Activated CD4-positive, alpha-beta memory T cell treated with anti-CD3 and anti-CD28 coated beads, Interleukin-2, amount 10 ng/mL, durations not matched to agents 7 days and 5 days (primary cell): ENCODE results near the gene MAP2K1. TPM values are rescaled to one million over a fixed set of nuclear protein-coding genes. Genes with fewer than 3 reads are reported as not detected.
"Not testable (repeated sequence)": the region's sequence is repeated elsewhere in the genome, so short reads cannot be mapped to it uniquely, and the experiment has no call there.

ENCODE experiments used
- CTCF ChIA-PET: fragments of 350-600 bp; sonication (Branson Sonifier 250); formaldehyde crosslinking; loops from one replicate; lab custom pipeline; 2021; ENCODE audit warnings: antibody characterized with exemption, inconsistent platforms; lab: Charles Lee
- POLR2A ChIA-PET: fragments of 350-600 bp; sonication (Branson Sonifier 250); formaldehyde crosslinking; loops from one replicate; lab custom pipeline; 2021; ENCODE audit warnings: antibody characterized with exemption; lab: Charles Lee
- DNase-seq: peaks from one replicate; pipeline ENCODE4 v3.0.0-alpha.2; 2020
- H3K27ac Mint-ChIP-seq: one replicate; pipeline ENCODE4 v1.8.0; 2021; ENCODE audit warnings: mild to moderate bottlenecking, mixed read lengths
- H3K27me3 Mint-ChIP-seq: one replicate; pipeline ENCODE4 v1.8.0; 2021; ENCODE audit warnings: mixed read lengths
- H3K36me3 Mint-ChIP-seq: one replicate; pipeline ENCODE4 v1.8.0; 2021; ENCODE audit warnings: low read depth, mixed read lengths
- H3K4me1 Mint-ChIP-seq: one replicate; pipeline ENCODE4 v1.8.0; 2021; ENCODE audit warnings: mixed read lengths
- H3K4me3 Mint-ChIP-seq: one replicate; pipeline ENCODE4 v1.8.0; 2021; ENCODE audit warnings: mild to moderate bottlenecking, mixed read lengths
- H3K9me3 Mint-ChIP-seq: one replicate; pipeline ENCODE4 v1.8.0; 2021; ENCODE audit warnings: mixed read lengths
- total RNA-seq, 2 experiments: library from RNA; stranded (reverse); gene quantifications; one replicate each; pipeline ENCODE4 v1.2.3, GENCODE V29; 2021

MAP2K1 gene
- 10 to 100 TPM; 87.6 to 89.0 TPM for total RNA-seq

DNA sequence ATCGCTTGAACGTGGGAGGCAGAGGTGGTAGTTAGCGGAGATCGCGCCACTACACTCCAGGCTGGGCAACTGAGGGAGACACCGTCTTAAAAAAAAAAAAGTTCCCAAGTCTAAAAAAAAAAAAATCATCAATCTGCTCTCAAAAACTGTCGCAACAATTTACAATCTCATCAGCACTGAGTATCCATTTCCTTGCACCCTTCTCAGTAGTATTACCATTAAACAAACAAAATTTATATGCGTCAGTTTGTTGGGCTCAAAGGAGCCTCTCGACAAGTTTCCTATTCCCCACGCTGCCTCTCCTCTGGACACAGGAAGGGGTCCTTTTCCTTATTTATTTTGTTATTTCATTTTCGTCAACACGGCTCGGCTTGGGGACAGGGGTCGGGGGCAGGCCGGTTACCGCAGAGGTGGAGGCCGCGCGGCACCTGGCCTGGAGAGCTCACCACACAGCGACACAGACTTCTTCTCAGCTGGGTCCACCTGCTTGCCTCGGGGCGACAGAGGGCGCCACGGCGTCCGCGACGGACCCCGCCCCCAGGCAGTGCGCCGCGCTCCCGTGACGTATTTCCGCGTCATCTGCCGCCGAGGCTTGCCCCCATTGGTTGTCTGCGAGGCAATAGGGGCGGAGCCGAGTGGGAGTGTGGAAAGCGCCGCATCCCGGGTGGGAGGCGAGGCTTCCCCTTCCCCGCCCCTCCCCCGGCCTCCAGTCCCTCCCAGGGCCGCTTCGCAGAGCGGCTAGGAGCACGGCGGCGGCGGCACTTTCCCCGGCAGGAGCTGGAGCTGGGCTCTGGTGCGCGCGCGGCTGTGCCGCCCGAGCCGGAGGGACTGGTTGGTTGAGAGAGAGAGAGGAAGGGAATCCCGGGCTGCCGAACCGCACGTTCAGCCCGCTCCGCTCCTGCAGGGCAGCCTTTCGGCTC, at the start of gene MAP2K1:
Gene MAP2K1 (plus strand): TSS at position 709 of the 920 bp plus-strand sequence. CDS start 436 bp downstream, outside the sequence.
- ChIA-PET CTCF (interaction anchor here (0.6 to 7.7 kb wide), 27 partner anchors 9 to 119 kb away, joined by 3 to 127 read pairs (median 4); partner anchors contain the start of genes RPL4, SNAPC5 and ZWILCH), POLR2A (interaction anchor here (1.0 to 7.0 kb wide), 8 partner anchors 16 to 334 kb away, joined by 3 to 110 read pairs (median 15); partner anchors contain the start of genes DIS3L, RPL4, SNAPC5 and TIPIN)
- Mint-ChIP-seq H3K27me3 (no peaks in the 10 kb centered on the region), H3K4me3 (peak within 1 kb of the TSS; percentile 98), H3K27ac (peak within 1 kb of the TSS; percentile 97), H3K4me1 (peaks cover 50% of the 10 kb centered on the region), H3K9me3 (no peaks in the 10 kb centered on the region), H3K36me3 (peaks cover 27% of the 10 kb centered on the region)
- peak; percentile 99 for DNase-seq

DNA sequence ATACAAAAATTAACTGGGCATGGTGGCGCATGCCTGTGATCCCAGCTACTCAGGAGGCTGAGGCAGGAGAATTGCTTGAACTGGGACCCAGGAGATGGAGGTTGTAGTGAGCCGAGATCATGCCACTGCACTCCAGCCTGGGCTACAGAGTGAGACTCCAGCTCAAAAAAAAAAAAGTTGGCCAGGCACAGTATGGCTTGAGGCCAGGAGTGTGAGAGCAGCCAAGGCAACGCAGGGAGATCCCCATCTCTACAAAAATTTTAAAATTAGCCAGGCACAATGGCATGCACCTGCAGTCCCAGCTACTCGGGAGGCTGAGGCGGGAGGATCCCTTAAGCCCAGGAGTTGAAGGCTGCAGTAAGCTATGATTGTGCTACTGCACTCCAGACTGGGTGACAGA, 38.2 kb upstream of the MAP2K1 start:
- CTCF ChIA-PET: interaction anchor here (2.7 kb wide), 1 partner anchor 150 kb away, joined by 7 read pairs; no protein-coding TSS in a partner anchor
- peaks cover 13% of the 10 kb centered on the region for H3K4me1 Mint-ChIP-seq
- H3K9me3 Mint-ChIP-seq, POLR2A ChIA-PET, DNase-seq, H3K27me3 Mint-ChIP-seq, H3K4me3 Mint-ChIP-seq, H3K27ac Mint-ChIP-seq: not testable (repeated sequence)
- H3K36me3 Mint-ChIP-seq: peaks cover 52% of the 10 kb centered on the region

DNA sequence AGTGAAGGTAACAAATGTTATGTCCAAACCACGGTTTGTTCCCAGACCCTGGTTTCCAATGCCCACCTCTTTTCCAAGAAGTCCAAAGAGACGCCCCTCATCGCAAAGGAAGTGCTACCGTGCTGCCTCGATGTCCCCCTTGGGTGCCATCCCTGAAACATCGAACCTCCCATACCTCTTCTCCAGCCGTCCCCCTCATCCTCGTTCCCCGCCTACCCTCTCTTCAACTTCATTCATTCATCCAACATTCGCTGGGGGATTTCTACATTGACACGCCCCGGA, 30.7 kb upstream of the MAP2K1 start:
- Mint-ChIP-seq H3K27ac (peak overlapping the region; percentile 93), H3K27me3 (no peaks in the 10 kb centered on the region), H3K4me3 (peak overlapping the region; percentile 93), H3K36me3 (peaks cover 31% of the 10 kb centered on the region), H3K9me3 (no peaks in the 10 kb centered on the region), H3K4me1 (peaks cover 37% of the 10 kb centered on the region)
- DNase-seq: no peak
- POLR2A ChIA-PET: interaction anchor here (1.0 to 4.3 kb wide), 8 partner anchors 11 to 1052 kb away, joined by 3 to 55 read pairs (median 24); partner anchors contain the start of genes DIS3L, MAP2K1, RNU5B-1 and RPL4
- CTCF ChIA-PET: interaction anchor here (0.7 to 5.6 kb wide), 4 partner anchors 30 to 143 kb away, joined by 3 to 74 read pairs (median 4); partner anchors contain the start of genes MAP2K1 and SNAPC5

DNA sequence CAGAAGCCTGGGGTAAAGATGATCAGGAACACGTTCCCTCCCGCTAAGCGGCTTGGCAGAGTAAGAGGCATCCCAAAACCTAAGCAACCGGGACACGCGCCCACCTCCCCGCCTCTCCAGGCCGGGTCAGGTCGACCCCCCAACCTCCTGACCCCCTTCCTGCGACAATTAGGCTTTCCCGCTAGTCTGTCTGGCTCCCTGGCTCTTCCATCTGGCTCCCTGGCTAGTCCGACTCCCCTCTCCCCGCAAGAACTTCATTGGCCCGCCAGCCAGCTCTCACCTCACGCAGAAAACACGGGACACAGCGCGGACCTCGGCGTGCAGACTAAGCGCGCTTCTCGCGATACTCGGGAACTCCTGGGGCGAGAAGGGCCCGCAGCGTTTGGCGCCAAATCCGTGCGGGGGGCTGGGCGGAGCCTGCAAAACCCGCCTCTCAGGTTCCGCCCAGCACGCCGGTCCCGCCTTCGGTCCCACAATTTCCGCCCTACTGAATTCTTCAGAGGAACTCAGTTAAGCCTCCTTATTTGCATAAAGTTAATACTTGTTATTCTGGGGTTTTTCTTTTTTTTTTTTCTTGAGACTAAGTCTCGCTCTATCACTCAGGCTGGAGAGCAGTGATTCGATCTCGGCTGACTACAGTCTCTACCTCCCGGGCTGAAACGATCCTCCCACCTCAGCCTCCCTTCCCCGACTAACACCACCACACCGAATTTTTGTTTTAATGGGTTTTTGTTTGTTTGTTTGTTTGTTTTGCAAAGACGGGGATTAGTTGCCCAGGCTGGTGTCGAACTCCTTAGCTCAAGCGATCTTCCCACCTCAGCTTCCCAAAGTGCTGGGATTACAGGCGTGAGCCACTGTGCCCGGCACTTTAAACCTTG, 30.1 kb upstream of the MAP2K1 start, which contains the start of gene TIPIN:
Gene TIPIN (minus strand): TSS at position 327 of the 878 bp plus-strand sequence. CDS start 3,738 bp downstream, outside the sequence.
- Mint-ChIP-seq H3K9me3 (no peaks in the 10 kb centered on the region), H3K36me3 (peaks cover 27% of the 10 kb centered on the region), H3K4me3 (peak within 1 kb of the TSS; percentile 93), H3K27ac (peak within 1 kb of the TSS; percentile 93), H3K4me1 (peaks cover 37% of the 10 kb centered on the region), H3K27me3 (no peaks in the 10 kb centered on the region)
- peak; percentile 99 for DNase-seq
- POLR2A ChIA-PET: interaction anchor here (1.0 to 4.3 kb wide), 8 partner anchors 12 to 1052 kb away, joined by 3 to 55 read pairs (median 24); partner anchors contain the start of genes DIS3L, MAP2K1, RNU5B-1 and RPL4
- CTCF ChIA-PET: interaction anchor here (0.7 to 5.6 kb wide), 6 partner anchors 14 to 142 kb away, joined by 3 to 74 read pairs (median 4); partner anchors contain the start of genes MAP2K1 and SNAPC5

DNA sequence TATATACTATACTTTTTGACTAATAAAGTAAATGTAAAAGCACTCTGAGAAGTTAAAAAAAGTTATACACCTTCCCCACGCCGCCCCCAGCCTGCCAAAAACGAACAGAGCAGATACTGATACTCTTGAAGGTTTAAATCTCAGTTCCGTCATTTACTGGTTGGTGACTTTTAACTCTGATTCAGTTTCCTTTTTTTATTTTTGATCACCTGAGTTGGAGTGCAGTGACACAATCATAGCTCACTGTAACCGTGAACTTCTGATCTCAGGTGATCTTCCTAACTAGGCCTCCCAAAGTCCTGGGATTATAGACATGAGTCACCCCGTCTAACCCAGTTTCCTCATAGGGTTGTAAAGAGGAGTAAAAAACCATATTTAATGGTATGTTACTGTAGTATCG, 27.0 kb upstream of the MAP2K1 start:
- H3K4me3 Mint-ChIP-seq: no peak overlapping the region
- peaks cover 20% of the 10 kb centered on the region for H3K4me1 Mint-ChIP-seq
- H3K9me3 Mint-ChIP-seq: no peaks in the 10 kb centered on the region
- DNase-seq: no peak
- ChIA-PET CTCF (no interaction called here), POLR2A (no interaction called here)
- H3K27ac Mint-ChIP-seq: no peak overlapping the region
- H3K27me3 Mint-ChIP-seq: no peaks in the 10 kb centered on the region
- peaks cover 8% of the 10 kb centered on the region for H3K36me3 Mint-ChIP-seq

DNA sequence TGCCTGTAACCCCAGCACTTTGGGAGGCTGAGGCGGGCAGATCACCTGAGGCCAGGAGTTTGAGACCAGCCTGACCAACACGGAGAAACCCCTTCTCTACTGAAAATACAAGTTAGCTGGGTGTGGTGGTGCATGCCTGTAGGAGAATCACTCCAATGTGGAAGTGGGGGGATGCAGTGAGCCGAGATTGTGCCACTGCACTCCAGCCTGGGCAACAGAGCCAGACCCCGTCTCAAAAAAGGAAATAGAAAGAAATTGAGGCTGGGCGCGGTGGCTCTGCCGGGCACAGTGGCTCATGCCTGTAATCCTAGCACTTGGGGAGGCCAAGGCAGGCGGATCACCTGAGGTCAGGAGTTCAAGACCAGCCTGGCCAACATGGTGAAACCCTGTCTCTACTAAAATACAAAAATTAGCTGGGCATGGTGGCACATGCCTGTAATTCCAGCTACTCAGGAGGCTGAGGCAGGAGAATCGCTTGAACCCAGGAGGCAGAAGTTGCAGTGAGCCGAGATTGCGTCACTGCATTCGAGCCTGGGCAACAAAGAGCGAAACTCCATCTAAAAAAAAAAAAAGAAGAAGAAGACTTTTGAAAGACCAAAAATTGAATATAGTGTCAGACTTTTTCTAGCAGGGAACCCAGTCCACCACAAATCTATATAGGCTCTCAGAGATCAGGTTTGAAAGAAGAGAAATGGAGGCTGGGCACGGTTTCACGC, 24.8 kb upstream of the MAP2K1 start:
- POLR2A ChIA-PET: not testable (repeated sequence)

DNA sequence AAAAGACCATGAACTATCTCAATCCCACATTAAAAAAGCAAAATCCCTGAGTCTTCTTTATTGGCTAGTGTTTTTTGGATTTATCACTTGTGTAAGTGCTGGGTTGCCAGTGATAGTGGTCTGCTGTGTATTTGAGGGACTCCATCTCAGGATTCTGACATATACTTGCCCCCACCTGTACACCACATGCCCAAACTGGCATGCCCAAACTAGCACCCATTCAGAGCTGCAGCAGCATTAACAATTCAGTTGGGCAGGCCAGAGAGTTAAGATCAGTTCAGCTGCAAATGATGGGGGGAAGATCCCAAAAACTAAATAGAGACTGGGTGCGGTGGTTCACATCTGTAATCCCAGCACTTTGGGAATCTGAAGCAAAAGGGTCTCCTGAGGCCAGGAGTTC, 23.9 kb upstream of the MAP2K1 start:
- ChIA-PET POLR2A (no interaction called here), CTCF (no interaction called here)
- Mint-ChIP-seq H3K27ac (no peak overlapping the region), H3K4me3 (no peak overlapping the region), H3K27me3 (no peaks in the 10 kb centered on the region), H3K9me3 (no peaks in the 10 kb centered on the region), H3K4me1 (peaks cover 3% of the 10 kb centered on the region), H3K36me3 (no peaks in the 10 kb centered on the region)
- DNase-seq: no peak

More for the DNA sequence above, 24.8 kb upstream of the MAP2K1 start:
- not testable (repeated sequence) for H3K36me3 Mint-ChIP-seq, H3K4me3 Mint-ChIP-seq, H3K4me1 Mint-ChIP-seq, H3K9me3 Mint-ChIP-seq, DNase-seq, H3K27me3 Mint-ChIP-seq, H3K27ac Mint-ChIP-seq
- CTCF ChIA-PET: interaction anchor here (1.5 kb wide), 1 partner anchor 136 kb away, joined by 3 read pairs; the partner anchor contains the start of gene SNAPC5

DNA sequence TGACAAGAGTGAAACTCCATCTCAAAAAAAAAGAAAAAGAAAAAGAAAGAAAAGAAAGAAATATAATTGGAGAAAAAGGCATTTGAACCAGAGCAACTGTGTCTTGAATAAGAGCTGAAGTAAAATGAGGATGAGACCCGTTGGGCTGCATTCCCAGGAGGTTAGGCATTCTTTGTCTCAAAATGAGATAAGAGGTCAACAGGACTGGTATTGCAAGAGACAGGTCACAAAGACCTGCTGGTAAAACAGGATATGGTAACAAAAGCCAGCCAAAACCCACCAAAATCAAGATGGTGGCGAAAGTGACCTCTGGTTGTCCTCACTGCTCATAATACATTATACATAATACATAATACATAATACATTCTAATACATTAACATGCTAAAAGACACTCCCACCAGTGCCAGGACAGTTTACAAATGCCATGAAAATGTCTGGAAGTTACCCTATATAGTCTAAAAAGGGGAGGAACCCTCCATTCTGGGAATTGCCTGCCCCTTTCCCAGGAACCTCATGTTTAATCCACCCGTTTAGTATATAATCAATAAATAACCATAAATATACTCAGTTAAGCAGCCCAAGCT, 21.7 kb upstream of the MAP2K1 start:
- no peak for DNase-seq
- Mint-ChIP-seq H3K27ac (no peak overlapping the region), H3K9me3 (no peaks in the 10 kb centered on the region), H3K4me1 (peaks cover 7% of the 10 kb centered on the region), H3K27me3 (no peaks in the 10 kb centered on the region), H3K36me3 (no peaks in the 10 kb centered on the region), H3K4me3 (no peak overlapping the region)
- ChIA-PET POLR2A (no interaction called here), CTCF (interaction anchor here (1.2 kb wide), 1 partner anchor 132 kb away, joined by 6 read pairs; the partner anchor contains the start of gene SNAPC5)

DNA sequence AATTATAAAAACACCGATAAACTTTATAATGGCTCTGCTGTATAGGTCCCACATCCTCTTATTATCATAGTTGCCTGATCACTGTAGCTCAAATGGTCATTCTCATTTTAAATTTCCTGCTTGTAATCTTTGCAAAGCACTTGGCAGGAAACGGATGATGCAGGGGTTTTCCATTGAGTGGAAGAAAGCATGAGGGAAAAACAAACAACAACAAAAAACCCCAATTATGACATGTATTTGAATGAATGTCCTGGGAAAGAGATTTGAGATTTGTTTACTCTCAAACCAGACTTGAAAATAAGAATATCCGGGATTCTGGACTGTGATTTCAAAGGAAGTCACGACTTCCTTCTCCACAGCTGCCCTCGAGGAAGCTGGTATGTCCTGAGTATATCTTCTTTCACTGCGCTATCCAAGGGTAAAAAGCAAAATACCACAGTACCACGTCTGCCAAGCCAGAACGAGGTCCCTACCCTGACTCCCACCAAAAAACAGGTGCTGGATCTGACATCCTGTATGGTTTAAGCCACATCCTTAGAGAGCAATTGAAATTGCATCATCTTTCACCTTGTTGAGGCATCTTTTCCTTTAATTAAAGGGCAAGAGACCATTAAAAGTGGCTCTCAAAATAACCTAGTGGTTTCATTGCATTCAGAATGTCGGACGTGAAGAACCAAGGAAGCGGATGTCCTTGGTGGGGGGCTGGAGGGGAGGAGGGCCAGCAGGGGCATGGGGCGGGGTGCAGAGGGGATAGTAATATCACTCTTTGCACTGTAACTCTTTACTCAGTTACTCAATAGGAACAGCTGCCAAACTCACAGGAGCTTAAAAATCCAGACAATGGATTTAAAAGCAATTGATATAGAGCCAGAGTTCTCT, 16.7 kb upstream of the MAP2K1 start:
- Mint-ChIP-seq H3K36me3 (peaks cover 3% of the 10 kb centered on the region), H3K4me1 (peaks cover 22% of the 10 kb centered on the region), H3K4me3 (peak overlapping the region; percentile 54), H3K27ac (peak overlapping the region; percentile 80), H3K9me3 (peaks cover 6% of the 10 kb centered on the region), H3K27me3 (no peaks in the 10 kb centered on the region)
- POLR2A ChIA-PET: interaction anchor here (0.9 to 2.4 kb wide), 8 partner anchors 13 to 1065 kb away, joined by 3 to 14 read pairs (median 6); partner anchors contain the start of genes MAP2K1, TIPIN and ZWILCH
- DNase-seq: peak; percentile 51
- CTCF ChIA-PET: interaction anchor here (0.6 to 3.6 kb wide), 5 partner anchors 12 to 129 kb away, joined by 3 to 19 read pairs (median 3); partner anchors contain the start of gene MAP2K1

DNA sequence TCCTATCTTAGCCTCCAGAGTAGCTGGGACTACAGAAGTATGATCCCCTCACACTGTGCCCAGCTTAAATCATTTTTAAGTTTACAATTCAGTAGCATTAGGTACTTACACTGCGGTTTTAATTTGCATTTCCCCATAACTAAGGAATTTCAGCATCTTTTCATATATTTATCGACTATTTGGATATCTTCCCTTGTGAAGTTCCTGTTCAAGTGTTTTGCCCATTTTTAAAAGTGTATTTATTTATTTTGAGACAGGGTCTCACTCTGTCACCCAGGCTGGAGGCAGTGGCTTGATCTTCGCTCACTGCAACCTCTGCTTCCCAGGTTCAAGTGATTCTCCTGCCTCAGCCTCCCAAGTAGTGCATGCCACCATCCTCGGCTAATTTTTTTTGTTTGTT, 12.5 kb upstream of the MAP2K1 start:
- H3K36me3 Mint-ChIP-seq: peaks cover 3% of the 10 kb centered on the region
- no peaks in the 10 kb centered on the region for H3K27me3 Mint-ChIP-seq
- CTCF ChIA-PET: interaction anchor here (1.3 kb wide), 1 partner anchor 12 kb away, joined by 3 read pairs; the partner anchor contains the start of gene MAP2K1
- no peak overlapping the region for H3K27ac Mint-ChIP-seq
- POLR2A ChIA-PET: interaction anchor here (1.4 kb wide), 1 partner anchor 124 kb away, joined by 3 read pairs; the partner anchor contains the start of gene SNAPC5
- peaks cover 22% of the 10 kb centered on the region for H3K4me1 Mint-ChIP-seq
- no peak for DNase-seq
- H3K4me3 Mint-ChIP-seq: no peak overlapping the region
- peaks cover 6% of the 10 kb centered on the region for H3K9me3 Mint-ChIP-seq
